GM12865 (cell line): ENCODE measurements around the gene MAN1B1.

ENCODE experiments used
- DNase-seq: peaks from one replicate; pipeline ENCODE4 v3.0.0; 2010; ENCODE audit warnings: low read depth
- H3K4me3 ChIP-seq: 2 replicates; pipeline ENCODE4 v1.5.1; 2011; ENCODE audit warnings: mild to moderate bottlenecking, low read depth, low read length, control low read depth
- TF ChIP-seq, protein P1 (sequence below): IDR thresholded peaks from 2 replicates; pipeline ENCODE4 v1.5.1; 2011; ENCODE audit warnings: low read length, control low read depth, low read depth, inconsistent platforms; ENCODE audit not compliant: insufficient read depth; ENCODE audit errors: missing control alignments

Gene MAN1B1

GRCh38 chr9:137048655-137049543 lies 37.9 kb upstream of the MAN1B1 start:
- no peak for DNase-seq
- TF ChIP-seq, protein P1, sequence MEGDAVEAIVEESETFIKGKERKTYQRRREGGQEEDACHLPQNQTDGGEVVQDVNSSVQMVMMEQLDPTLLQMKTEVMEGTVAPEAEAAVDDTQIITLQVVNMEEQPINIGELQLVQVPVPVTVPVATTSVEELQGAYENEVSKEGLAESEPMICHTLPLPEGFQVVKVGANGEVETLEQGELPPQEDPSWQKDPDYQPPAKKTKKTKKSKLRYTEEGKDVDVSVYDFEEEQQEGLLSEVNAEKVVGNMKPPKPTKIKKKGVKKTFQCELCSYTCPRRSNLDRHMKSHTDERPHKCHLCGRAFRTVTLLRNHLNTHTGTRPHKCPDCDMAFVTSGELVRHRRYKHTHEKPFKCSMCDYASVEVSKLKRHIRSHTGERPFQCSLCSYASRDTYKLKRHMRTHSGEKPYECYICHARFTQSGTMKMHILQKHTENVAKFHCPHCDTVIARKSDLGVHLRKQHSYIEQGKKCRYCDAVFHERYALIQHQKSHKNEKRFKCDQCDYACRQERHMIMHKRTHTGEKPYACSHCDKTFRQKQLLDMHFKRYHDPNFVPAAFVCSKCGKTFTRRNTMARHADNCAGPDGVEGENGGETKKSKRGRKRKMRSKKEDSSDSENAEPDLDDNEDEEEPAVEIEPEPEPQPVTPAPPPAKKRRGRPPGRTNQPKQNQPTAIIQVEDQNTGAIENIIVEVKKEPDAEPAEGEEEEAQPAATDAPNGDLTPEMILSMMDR: no peak
- H3K4me3 ChIP-seq: no peak overlapping the region

DNA sequence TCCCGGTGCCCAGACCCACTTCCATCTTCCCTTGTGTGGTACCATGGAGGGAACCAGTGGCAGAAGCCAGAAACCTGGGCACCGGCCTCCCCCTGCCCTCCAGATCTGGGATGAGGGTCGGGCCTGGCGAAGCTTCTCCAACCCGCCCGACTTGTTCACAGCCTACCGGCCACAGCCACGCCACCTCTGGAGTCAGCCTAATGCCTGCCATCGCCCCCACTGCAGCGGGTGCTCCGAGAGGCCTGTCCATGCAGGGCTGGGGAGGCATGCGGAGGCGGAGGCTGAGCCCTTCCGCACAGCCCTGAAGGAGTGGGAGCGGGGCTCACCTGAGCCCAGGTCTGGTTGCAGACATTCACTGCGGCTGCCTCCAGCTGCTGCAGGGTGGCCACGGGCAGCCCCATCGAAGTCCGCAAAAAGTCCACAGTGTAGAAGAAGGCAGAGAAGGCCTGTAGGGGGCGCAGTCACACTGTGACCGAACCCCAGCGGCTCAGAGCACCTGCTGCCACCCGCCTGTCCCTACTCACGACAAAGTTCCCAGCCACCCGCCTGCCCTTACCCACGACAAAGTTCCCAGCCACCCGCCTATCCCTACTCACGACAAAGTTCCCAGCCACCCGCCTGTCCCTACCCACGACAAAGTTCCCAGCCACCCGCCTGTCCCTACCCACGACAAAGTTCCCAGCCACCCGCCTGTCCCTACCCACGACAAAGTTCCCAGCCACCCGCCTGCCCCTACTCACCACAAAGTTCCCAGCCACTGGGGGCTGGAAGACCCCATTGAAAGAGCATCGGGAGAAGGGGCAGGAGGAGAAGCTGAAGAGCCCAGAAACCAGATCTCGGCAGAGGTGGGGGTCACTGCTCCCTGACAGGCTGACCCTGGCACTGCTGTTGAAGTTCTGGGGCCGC lies 37.0 kb upstream of the MAN1B1 start:
- TF ChIP-seq, protein P1: peak; percentile 59
- DNase-seq: peak; percentile 65
- H3K4me3 ChIP-seq: no peak overlapping the region

DNA sequence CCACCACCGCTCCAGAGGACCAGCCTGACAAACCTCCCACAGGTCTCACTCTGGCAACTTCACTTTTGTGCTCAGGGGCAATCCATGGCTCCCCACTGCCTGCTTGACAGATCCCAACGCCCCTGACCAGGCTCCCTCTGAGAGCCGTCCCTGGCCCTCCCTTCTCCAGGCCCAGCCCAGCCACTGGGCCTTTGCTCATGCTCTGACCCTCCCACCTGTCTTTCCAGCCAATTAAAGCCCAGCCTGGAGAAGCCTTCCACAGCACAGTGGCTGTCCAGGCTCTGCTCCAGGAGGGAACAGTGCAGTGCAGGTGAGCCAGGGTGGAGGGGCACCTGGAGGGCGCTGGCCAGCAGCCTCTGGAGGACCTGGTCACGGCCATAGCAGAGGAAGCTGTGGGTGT lies 36.2 kb upstream of the MAN1B1 start:
- DNase-seq: no peak
- TF ChIP-seq, protein P1: no peak
- no peak overlapping the region for H3K4me3 ChIP-seq

- no peak overlapping the region for H3K4me3 ChIP-seq
- TF ChIP-seq, protein P1: no peak
- no peak for DNase-seq
These were observed 35.5 kb upstream of the MAN1B1 start for GRCh38 chr9:137051145-137051724.

GRCh38 chr9:137052293-137052692 lies 34.5 kb upstream of the MAN1B1 start:
- DNase-seq: no peak
- TF ChIP-seq, protein P1: no peak
- no peak overlapping the region for H3K4me3 ChIP-seq

GRCh38 chr9:137052998-137053943 lies 33.5 kb upstream of the MAN1B1 start:
- TF ChIP-seq, protein P1: no peak
- no peak overlapping the region for H3K4me3 ChIP-seq
- no peak for DNase-seq
